GM19372 (cell line): ENCODE results near the gene PPARD.

Source experiments
- ATAC-seq: cut with Tn5 transposase; IDR thresholded peaks from one replicate; pipeline ENCODE4 v1.9.1; 2021; ENCODE audit warnings: mild to moderate bottlenecking, low read depth, moderate library complexity; ENCODE audit not compliant: unreplicated experiment

Gene PPARD

DNA sequence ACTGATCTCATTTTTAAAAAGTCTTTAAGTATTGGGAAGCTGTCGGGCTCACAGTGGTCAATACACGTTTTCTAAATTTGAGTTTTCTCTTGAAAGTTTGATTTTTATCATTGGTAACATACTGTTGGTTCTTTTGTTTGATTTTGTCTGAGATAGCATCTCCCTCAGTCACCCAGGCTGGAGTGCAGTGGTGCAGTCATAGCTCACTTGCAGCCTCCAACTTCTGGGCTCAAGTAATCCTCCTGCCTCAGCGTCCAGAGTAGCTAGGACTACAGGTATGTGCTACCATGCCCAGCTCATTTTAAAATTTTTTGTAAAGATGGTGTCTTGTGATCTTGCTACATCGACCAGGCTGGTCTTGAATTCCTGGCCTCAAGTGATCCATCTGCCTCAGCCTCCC, 9.1 kb downstream of the PPARD start:
- ATAC-seq = no peak

DNA sequence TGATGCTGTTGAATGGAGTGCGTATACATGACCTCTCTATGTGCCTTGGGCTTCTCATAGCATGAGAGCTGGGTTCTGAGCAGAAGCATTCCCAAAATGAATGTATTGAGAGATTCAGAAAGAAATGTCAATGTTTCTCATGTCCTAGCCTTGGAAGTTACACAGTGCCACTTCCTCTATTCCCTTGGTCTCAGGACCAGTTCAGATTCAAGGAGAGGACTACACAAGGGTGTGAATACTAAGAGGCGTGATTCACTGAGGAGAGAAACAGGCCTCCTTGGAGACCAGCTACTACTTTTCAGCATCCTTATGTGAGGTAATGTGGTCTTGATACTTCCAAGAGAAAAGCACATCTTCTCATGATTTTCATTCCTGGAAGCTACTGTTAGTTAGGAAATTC, 10.4 kb downstream of the PPARD start:
- ATAC-seq = no peak

DNA sequence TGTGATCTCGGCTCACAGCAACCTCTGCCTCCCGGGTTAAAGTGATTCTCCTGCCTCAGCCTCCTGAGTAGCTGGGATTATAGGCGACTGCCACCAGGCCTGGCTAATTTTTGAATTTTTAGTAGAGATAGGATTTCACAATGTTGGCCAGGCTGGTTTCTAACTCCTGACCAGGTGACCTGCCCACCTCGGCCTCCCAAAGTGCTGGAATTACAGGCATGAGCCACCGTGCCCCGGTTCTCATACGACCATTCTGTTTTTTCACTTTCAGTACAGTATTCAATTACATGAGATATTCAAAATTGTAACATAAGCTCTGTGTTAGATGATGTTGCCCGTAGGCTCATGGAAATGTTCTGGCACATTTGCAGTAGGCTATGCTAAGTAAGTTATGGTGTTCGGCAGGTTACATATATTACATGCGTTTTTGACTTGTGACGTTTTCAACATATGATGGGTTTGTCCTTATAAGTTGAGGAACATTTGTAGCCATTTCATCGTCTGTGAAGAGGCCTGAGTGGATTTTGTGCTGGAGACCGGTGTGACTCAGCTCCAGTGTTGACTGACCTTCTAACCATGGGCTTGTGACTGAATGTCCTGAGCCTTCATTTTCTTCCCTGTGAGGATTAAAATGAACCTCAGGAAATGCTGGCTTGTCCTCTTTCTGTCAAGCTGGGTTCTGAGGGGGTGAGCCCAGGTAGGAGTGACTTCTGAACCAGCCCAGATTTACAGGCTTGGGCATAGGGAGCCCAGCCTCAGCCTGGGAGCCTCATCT, 12.2 kb downstream of the PPARD start:
- no peak for ATAC-seq

DNA sequence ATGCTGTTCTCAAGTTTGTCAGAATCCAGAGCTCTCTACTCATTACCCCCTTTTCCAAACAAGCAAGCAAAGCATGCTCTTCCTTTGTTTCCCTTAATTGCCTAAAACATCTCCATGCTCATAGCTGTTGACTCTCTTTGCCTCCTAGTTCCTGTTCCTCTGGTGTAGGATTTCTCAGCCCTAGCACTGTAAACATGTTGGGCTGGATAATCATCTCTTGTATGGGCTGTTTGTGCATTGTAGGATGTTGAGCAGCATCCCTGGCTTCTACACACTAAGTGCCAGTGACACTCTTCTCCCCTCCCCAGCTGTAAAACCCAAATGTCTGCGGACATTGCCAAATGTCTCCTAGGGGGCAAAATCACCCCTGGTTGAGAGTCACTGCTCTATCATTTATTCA, 14.0 kb downstream of the PPARD start:
- no peak for ATAC-seq

DNA sequence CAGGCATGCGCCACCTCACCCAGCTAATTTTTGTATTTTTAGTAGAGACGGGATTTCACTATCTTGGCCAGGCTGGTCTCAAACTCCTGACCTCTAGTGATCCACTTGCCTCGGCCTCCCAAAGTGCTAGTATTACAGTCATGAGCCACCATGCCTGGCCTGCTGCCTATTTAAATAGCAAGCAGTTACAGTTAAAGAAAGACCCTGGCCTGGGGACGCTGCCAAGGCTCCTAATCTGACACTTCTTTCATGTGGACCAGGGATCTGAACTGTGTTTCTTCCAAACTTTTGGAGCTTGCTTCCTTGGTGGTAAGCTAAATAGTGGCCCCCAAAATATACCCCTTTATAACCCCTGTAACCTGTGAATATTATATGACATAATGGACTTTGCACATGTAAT, 15.3 kb downstream of the PPARD start:
- ATAC-seq = no peak

DNA sequence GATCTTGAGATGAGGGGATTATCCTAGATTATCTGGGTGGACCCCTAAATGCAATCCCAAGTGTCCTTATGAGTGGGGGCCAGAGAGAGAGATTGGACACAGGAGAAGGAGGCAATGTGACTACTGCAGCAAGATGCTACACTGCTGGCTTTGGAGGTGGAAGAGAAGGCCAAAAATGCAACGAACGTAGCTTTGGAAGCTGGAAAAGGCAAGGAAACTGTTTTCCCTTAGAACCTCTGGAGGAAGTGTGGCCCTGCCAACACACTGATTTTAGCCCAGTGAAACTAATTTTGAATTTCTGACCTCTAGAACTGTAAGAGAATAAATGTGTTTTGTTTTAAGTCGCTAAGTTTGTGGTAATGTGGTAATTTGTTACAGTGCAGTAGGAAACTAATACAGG, 15.7 kb downstream of the PPARD start:
- no peak for ATAC-seq

DNA sequence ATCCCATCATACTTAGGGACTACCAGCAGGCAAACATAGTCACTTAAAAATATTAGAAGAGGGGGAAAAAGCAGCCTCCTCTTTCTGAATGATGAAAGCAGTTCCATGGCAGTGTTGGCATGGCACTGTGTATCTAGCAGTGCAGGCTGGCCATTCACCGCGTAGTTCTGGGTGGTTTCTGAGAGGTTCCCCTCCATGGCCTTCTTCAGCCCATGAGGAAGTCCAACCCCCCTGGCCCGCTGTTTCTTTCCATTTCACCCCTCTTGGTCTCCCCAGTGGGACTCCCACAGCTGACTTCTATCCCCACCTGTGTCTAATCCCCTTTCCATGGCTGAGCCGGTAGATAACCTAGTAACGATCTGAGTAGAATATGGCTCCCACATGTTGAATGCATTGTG, 17.0 kb downstream of the PPARD start:
- ATAC-seq = no peak

DNA sequence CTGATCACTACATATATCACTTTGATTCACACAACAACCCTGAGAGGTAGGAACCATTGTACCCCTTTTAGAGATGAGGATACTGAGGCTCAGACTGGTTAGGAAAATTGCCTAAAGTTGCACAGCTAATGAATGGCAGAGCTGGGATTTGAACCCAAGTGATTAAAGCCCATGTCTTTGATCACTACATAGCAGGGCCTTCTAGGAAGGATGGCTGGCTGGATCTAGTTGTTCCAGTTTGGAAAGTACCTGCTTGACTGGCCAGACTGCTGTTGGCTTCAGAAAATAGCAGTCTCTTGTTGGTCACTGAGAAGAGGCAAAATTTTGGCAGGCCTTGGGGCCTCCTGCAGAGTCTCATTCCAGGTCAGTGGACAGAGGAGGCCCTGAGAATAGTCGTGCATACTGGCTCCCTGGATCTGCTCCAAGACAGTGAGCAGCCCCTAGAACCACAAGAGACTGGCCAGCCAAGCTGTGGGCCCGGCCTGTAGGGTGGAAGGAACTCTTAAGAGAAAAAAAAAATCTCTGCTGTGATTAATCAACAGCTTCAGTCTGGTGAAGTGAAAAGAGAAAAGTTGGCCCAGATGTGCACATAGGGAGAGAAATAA, 17.5 kb downstream of the PPARD start:
- no peak for ATAC-seq

DNA sequence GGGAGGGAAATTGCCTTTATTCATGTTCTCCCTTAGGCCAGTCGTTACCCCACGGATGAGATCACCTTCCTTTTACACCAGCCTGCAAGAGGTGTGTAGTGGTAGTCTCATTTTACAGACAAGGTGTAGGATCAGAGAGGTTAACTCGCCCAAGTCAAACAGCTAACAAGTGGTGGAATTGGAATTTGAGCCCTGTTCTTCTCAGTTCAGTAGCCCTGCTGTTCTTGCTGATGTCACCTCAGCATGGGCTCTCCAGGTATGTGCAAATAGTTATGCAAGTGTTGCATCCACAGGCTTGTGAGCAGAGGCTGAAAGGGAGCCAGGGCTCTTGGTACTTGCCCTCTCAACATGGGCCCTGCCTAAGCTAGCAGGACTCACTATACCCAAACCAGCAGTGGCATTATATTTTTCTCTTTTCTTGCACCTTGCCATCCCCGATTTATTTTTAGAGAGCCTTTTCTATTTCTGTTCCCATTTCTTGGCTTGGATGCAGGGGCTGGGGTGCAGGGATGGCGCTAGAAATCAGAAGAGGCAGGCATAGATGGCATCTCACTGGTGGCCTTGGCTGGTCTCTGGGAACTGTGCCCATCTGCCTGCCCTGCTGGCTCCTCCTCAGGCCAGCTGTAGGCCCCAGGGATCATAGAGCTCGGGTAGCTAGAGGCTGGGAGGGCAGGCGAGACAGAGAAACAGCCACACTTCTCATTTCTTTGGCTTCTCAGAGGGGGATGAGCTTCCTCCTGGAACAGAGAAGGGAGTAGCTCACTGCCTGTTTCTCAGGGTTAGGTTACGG, 18.2 kb downstream of the PPARD start:
- ATAC-seq = no peak

DNA sequence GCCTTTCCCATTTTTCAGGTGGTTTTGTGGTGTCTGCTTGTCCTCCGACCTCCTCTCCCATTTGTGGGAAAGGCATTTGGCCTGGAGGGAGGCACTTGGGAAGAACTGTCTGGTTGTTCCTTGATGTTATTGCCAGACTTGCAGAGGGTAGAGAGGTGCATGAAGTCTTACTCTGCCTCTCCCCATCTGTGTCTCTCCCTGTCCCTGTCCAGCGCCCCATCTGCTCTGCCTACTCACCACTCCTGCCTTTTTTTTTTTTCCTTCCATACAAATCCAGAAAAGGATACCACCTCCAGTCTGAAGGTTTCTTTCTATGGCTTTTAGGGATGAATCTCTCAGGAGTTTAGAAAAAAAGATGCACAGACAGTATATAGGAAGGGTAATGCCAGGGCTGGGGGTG, 19.8 kb downstream of the PPARD start:
- no peak for ATAC-seq

DNA sequence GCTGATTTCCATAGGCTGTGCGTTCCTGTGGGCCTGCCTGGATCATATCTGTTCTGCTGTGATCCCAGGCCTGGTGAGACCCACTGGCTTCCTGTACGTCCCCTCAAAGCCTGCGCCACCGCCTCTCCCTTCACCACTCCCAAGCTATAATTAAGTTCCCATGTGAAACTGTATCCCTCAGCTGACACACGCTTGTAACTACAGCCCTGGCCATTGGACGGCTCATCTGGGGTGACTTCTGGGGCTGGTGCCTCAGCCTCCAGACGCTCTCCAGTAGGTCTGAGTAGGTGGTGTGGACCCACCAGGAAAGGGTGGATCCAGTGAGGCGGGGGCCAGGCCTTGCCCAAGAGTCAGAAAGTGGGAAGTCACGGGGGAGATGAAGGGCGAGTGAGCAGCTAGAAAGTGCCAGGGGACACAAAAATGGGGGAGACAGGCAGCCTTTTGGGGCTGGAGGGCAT, 21.0 kb downstream of the PPARD start:
- no peak for ATAC-seq

DNA sequence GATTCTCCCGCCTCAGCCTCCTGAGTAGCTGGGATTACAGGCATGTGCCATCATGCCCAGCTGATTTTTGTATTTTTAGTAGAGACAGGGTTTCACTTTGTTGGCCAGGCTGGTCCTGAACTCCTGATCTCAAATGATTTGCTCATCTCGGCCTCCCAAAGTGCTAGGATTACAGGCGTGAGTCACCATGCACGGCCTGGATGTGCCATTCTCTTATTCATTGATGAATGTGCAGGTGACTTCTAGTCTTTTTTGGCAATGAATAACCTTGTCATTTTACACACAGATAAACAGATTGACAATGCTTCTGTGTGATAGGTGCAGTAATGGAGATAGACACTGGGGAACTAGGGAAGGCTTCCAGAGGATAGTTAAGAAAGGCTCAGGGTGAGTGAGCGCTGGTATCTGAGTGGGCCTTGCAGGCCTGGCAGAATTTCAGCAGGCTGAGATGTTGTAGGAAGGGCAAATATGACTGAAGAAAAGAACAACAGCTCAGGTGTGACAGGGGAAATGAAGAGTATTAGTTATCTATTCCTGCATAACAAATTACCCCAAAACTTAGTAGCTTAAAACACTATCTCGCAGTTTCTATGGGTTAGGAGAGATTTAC, 23.3 kb downstream of the PPARD start:
- no peak for ATAC-seq

DNA sequence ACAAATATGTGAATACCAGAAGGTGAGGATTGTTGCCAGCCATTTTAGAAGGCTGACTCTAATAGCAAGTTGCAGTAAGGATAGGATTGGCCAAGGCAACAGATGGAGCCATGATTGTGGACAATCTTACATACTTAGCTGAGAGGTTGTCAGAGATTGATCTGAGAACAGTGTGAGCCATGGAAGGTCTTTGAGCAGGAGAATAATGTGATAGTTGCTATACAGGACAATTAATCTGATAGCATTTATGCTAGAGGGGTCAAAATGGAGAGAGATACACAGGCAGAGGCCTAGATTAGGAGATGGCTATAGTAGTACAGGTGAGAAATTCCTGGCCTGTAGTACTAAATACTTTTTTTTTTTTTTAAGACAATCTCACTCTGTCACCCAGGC, 23.8 kb downstream of the PPARD start:
- no peak for ATAC-seq

DNA sequence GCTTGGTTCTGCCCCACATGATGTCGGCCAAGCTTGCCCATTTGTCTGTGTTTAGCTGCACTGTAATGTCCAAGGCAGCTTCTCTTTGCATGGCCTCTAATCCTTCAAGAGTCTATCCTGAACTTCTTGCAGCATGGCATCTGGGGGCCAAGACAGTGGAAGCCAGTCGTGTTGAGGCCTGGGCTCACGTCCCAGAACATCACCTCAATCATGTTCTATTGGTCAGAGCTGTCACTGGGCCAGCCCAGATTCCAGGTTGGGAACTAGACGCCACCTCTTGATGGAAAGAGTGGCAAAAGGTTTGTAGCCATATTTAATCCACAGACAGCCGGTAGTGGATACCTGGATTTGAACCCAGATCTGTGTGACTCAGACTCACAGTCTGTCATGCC, 25.3 kb downstream of the PPARD start:
- ATAC-seq = no peak

DNA sequence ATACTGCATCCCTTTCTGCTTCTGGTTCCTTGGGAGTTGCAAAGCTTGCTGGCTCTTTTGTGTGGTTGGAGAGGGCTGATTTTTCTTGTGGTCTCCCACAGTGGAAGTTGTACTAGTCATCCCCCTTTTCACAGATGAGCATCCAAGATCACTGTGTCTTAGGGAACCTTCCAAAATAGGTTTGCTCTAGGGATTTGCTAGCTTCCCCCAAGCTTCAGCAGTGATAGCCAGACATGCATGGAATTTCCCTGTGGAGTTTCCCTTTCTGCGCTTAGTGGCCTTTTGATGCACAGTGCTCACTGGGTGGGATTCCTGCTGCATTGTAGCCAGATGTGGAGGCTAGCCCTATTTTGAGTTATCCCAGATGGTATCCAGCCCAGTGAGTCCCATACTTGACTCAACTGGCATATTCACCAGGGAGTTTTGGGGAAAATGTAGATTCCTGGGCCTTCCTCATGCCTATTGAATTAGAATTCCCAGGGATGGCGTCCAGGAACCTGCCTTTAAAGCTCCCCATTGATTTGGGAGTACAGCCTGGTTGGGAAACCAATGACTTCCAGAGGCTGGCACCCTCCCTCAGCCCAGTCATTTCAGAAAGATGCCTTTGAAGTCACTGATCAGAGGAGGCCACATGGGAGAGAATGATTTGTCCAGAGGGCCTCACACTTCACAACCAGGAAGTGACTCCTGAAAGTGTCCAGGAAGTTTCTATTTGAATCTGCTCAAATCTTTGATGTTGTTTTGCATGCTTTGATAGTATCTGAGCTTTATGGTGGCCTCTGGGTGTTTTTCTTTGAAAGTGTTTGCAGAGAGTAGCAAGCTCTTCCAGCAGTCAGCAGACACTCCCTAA, 25.9 kb downstream of the PPARD start:
- no peak for ATAC-seq

DNA sequence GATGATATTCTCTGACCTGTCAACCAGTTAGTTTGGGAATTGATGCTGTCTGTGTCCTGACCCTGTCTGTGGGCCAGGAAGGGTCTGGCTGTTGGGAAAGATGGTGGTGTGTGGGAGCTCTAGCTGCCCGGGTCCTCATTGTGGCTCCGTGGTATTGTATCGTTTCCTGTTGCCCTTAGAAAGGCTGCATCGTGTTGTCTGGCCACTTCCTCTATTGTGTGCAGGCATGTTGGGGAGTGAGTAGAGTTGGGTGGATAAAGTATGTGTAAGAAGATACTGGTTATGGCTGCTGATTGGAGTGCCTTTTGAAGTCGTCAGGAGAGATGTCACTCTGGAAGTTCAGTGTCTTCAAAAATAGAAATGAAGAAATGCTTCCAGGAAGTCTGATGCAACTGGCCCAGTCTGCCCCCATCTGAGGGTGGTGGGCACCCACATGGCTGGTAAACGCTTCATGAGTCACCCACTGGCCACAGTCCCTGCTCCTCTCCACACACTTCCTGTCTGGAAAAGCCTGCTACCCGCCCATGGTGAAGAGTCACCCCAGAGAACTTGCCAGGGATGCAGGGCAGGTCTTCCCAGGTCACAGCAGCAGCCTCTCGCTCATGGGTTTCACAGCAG, 27.9 kb downstream of the PPARD start:
- no peak for ATAC-seq

DNA sequence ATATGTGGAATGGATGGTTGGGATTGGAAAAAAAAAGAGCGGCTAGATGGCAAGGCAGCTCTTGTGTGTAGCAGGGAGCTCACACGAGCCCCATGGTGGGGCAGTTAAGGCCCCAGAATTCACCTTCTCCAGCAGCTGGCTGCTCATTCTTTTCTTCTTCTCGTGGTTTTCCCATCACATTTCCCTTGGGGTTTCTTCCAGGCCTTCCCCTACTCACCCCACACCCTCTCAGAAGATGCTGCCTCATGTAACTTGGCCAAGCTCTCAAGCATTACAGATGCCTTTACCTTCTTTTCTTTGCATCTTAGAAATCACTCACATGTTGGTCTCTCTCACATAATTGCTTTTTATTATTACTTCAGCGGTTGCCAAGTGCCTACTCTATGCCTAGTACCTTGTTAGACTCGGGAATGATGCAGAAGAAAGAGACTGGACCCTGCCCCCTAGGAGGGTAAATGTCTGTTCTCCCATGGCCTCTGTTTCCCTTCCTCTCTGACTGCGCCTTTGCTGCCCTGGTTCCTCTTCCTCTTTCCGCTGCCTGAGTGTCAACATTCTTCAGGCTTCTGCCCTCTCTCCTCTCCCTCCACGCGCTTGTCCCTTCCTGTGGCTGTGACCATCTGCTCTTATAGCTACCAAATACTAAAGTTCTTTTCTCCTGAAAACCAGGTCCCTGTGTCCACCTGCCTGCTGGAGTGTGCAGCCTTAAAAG, 28.6 kb downstream of the PPARD start:
- no peak for ATAC-seq

DNA sequence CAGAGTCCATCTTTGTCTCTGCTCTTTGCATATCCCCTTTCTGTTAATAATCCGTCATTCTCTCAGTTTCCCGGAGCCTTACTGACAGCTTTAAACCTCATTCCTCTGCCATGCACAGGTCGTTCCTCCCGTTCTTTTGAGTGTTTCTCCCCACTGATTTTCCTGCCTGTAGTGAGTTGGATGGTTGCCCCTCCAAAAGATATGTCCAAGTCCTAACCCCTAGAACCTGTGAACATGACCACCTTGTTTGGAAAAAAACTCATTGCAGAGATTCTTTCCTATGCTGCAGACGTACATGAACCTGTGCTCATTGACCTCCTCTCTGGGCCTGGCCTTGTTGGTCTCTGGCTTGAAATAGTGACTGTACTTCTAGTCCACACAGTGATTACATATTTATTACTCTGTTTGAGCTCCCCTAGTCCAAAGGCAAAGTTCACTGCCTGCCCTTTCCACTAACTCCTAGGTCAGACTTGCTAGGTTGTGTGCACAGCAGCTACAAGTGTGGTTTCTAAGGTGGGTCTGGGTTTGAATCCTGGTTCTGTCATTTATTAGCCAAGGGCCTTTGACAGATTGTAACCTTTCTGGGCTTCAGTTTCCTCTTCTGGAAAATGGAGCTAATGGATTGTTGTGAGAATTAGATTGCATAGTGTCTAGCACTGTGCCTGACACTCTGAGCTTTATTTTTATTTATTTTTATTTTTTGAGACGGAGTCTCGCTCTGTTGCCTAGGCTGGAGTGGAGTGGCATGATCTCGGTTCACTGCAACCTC, 29.3 kb downstream of the PPARD start:
- ATAC-seq = no peak

DNA sequence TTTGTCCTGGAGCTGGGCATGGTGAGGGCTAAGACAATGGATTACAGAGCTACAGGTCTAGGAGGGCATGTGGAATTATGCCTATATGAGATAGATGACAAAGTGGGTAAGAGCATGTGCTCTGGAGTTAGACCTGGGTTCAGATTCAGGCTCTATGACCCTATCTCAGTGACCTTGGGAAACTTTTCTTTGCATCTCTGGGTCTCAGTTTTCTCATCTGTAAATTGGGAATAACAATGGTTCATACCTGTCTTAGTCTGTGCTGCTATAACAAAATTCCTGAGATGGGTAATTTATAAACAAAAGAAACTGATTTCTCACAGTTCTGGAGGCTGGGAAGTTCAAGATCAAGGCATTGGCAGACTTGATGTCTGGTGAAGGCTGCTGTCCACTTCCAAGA, 30.3 kb downstream of the PPARD start:
- ATAC-seq = no peak
